KMS-11 (cell line): ENCODE measurements around the gene ITPRIPL2.

ENCODE experiments used
- H2AFZ ChIP-seq: fragments of 200-600 bp; sonication (generic); 2 replicates; pipeline ENCODE4 v1.6.1; 2016; ENCODE audit warnings: antibody characterized with exemption, mixed run types, low read depth
- H3K27ac ChIP-seq: fragments of 200-600 bp; sonication (generic); 2 replicates; pipeline ENCODE4 v1.6.1; 2016; ENCODE audit warnings: mild to moderate bottlenecking, mixed run types
- H3K27me3 ChIP-seq: fragments of 200-600 bp; sonication (generic); 2 replicates; pipeline ENCODE4 v1.6.1; 2017; ENCODE audit warnings: mild to moderate bottlenecking, low read depth, mixed run types, moderate library complexity; ENCODE audit not compliant: insufficient read depth
- H3K36me3 ChIP-seq: fragments of 200-600 bp; sonication (generic); 2 replicates; pipeline ENCODE4 v1.6.1; 2017; ENCODE audit warnings: mild to moderate bottlenecking, mixed run types; ENCODE audit not compliant: insufficient read depth
- H3K4me1 ChIP-seq: fragments of 200-600 bp; sonication (generic); 2 replicates; pipeline ENCODE4 v1.6.1; 2016; ENCODE audit warnings: mild to moderate bottlenecking, low read depth, mixed run types; ENCODE audit not compliant: poor library complexity, severe bottlenecking
- H3K4me2 ChIP-seq: fragments of 200-600 bp; sonication (generic); 2 replicates; pipeline ENCODE4 v1.7.0; 2016; ENCODE audit warnings: mild to moderate bottlenecking, mixed run types
- H3K4me3 ChIP-seq: fragments of 200-600 bp; sonication (generic); IDR thresholded peaks from 2 replicates; pipeline ENCODE4 v1.6.1; 2017; ENCODE audit warnings: low read depth, low read length, mixed read lengths; ENCODE audit not compliant: insufficient read depth
- H3K79me2 ChIP-seq: fragments of 200-600 bp; sonication (generic); 2 replicates; pipeline ENCODE4 v1.6.1; 2016; ENCODE audit warnings: low read depth, mixed run types; ENCODE audit not compliant: insufficient read depth
- H3K9ac ChIP-seq: fragments of 200-600 bp; sonication (generic); 2 replicates; pipeline ENCODE4 v1.6.1; 2016; ENCODE audit warnings: mild to moderate bottlenecking, mixed run types
- H4K20me1 ChIP-seq: fragments of 200-600 bp; sonication (generic); 2 replicates; pipeline ENCODE4 v1.6.1; 2016; ENCODE audit warnings: mild to moderate bottlenecking, mixed run types; ENCODE audit not compliant: insufficient read depth
- TF ChIP-seq, protein P1 (sequence below): fragments of 200-600 bp; sonication (generic); conservative IDR thresholded peaks from 2 replicates; pipeline ENCODE4 v1.6.1; 2017; ENCODE audit warnings: low read depth, mild to moderate bottlenecking, antibody characterized with exemption, low read length, moderate library complexity, mixed read lengths

The ITPRIPL2 gene

DNA sequence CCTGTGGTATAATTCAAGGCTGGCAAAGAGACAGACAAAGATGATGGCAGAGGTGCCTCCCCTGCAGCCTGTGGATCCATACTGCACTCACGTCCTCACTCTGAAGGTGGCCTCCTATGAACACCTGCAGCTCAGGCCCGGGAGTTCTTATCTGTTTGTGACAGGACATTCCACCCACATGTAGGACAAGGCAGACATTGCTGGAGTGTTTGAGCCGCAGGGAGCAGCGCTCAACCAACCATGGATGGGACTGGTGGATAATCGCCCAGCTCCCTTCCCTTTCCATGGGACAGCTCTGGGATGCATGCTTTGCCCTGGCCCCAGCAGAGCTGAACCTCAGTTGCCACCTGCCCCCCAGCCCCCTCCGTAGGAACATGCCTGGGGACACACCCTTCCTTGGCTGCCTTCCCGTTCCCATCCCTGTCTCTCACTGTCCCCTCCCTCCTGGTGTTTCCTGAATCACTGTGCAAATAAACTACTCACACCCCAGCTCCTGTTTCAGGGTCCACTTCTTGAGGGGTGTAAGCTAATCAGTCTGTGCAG, 22.2 kb downstream of the ITPRIPL2 start:
- H3K4me1 ChIP-seq = no peaks in the 10 kb centered on the region
- no peaks in the 10 kb centered on the region for H3K36me3 ChIP-seq
- H3K79me2 ChIP-seq = no peaks in the 10 kb centered on the region
- H3K27ac ChIP-seq = no peak overlapping the region
- no peak overlapping the region for H3K4me2 ChIP-seq
- H4K20me1 ChIP-seq = no peaks in the 10 kb centered on the region
- H2AFZ ChIP-seq = no peak overlapping the region
- no peaks in the 10 kb centered on the region for H3K27me3 ChIP-seq
- no peak overlapping the region for H3K4me3 ChIP-seq
- TF ChIP-seq, protein P1, sequence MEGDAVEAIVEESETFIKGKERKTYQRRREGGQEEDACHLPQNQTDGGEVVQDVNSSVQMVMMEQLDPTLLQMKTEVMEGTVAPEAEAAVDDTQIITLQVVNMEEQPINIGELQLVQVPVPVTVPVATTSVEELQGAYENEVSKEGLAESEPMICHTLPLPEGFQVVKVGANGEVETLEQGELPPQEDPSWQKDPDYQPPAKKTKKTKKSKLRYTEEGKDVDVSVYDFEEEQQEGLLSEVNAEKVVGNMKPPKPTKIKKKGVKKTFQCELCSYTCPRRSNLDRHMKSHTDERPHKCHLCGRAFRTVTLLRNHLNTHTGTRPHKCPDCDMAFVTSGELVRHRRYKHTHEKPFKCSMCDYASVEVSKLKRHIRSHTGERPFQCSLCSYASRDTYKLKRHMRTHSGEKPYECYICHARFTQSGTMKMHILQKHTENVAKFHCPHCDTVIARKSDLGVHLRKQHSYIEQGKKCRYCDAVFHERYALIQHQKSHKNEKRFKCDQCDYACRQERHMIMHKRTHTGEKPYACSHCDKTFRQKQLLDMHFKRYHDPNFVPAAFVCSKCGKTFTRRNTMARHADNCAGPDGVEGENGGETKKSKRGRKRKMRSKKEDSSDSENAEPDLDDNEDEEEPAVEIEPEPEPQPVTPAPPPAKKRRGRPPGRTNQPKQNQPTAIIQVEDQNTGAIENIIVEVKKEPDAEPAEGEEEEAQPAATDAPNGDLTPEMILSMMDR = no peak
- H3K9ac ChIP-seq = no peak overlapping the region

DNA sequence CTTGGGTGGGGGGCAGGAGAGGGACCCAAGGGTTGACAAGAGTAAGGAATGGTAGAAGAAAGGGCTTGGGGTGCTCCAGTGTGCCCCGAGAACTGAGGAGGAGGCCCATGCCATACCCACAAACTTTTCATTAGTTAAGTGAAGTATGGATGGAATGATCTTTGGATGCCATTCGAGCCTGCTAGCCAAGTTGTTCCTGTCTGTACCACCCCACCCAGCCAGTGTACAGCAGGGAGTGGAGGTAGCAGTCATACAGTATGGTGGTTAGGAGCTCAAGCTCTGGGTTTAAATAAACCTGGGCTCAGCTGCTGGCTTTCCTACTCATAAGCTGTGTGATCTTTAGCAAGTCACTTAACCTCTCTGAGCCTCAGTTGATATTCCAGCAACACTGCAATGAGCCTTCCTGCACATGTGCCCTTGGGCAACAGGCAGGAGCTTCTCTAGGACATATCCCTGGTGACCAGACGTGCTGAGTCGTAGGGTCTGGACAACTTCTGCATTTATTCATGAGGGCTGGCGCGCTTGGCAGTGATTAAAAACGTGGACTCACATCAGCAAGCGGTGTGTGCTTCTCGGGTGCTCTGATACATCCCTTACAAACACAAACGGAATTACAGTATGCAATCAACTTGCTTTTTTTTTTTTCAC, 22.9 kb downstream of the ITPRIPL2 start:
- H4K20me1 ChIP-seq = no peaks in the 10 kb centered on the region
- no peaks in the 10 kb centered on the region for H3K27me3 ChIP-seq
- no peak overlapping the region for H3K27ac ChIP-seq
- H3K79me2 ChIP-seq = no peaks in the 10 kb centered on the region
- H3K4me2 ChIP-seq = no peak overlapping the region
- no peaks in the 10 kb centered on the region for H3K36me3 ChIP-seq
- no peak overlapping the region for H3K9ac ChIP-seq
- no peak overlapping the region for H2AFZ ChIP-seq
- TF ChIP-seq, protein P1 = no peak
- H3K4me3 ChIP-seq = no peak overlapping the region
- H3K4me1 ChIP-seq = no peaks in the 10 kb centered on the region

DNA sequence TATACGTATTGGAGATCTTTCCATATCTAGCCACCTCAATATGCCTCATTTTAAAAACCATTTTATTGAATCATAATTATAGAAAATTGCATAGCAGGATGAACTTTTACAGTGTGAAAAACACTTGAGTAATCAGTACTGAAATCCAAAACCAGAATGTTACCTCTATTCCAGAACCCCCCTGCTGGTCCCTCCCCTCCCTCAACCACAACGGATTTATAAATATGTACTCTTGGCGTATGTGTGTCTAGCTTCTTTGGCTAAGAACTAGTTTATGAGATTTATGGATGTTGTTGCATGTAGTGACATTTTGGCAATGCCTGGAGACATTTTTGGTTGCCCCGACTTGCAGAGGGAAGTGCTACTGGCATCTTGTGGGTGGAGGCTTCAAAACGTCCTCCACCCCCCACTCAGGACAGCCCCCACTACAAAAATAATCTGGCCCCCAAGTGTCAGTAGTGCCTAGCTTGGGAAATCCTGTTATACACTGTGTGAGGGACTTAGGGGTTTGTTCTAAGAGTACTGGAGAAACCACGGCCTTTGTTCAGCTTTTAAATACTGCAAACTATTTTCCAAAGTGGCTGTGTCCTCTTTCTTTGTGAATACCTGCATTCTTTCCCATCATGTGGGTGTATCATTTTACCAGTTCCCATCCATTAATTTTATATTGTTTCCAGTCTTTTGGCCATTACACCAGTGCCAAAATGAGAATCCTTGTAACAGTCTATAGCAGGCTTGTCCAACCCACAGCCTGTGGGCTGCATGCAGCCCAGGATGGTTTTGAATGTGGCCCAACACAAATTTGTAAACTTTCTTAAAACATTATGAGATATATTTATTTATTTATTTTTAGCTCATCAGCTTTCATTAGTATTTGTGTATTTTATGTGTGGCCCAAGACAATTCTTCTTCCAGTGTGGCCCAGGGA, 23.7 kb downstream of the ITPRIPL2 start:
- H2AFZ ChIP-seq = no peak overlapping the region
- H3K79me2 ChIP-seq = no peaks in the 10 kb centered on the region
- no peak overlapping the region for H3K9ac ChIP-seq
- H3K4me2 ChIP-seq = no peak overlapping the region
- no peak overlapping the region for H3K4me3 ChIP-seq
- no peaks in the 10 kb centered on the region for H4K20me1 ChIP-seq
- H3K36me3 ChIP-seq = no peaks in the 10 kb centered on the region
- H3K4me1 ChIP-seq = no peaks in the 10 kb centered on the region
- TF ChIP-seq, protein P1 = no peak
- no peak overlapping the region for H3K27ac ChIP-seq
- no peaks in the 10 kb centered on the region for H3K27me3 ChIP-seq

DNA sequence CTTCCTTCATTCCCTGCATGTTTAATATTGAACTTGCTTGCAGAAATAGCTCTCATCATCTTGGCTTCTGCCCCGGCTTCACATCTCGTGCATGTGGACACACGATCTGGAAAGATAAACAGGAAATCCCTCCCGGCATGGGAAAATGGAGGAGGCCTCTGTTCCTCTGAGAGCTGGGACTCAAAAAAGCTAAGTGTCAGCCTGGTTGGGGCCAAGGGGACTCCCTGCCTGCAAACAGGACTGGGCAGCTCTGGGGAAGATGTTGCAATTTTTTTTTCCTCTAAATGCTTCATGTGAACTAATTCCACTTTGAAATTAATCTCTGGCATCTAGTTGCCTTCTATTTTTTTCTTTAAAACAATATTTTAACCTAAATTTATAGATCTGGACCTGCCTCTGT, 24.8 kb downstream of the ITPRIPL2 start:
- no peak overlapping the region for H2AFZ ChIP-seq
- no peaks in the 10 kb centered on the region for H3K36me3 ChIP-seq
- H3K79me2 ChIP-seq = no peaks in the 10 kb centered on the region
- H3K27ac ChIP-seq = no peak overlapping the region
- no peak overlapping the region for H3K4me3 ChIP-seq
- no peaks in the 10 kb centered on the region for H3K27me3 ChIP-seq
- H3K4me2 ChIP-seq = no peak overlapping the region
- H4K20me1 ChIP-seq = no peaks in the 10 kb centered on the region
- no peaks in the 10 kb centered on the region for H3K4me1 ChIP-seq
- no peak overlapping the region for H3K9ac ChIP-seq
- TF ChIP-seq, protein P1 = no peak
